GM12865 (cell line): ENCODE data around the gene ALOX15B.

Source experiments
- DNase-seq: peaks from one replicate; pipeline ENCODE4 v3.0.0; 2010; ENCODE audit warnings: low read depth
- H3K4me3 ChIP-seq: 2 replicates; pipeline ENCODE4 v1.5.1; 2011; ENCODE audit warnings: mild to moderate bottlenecking, low read depth, low read length, control low read depth
- TF ChIP-seq, protein P1 (sequence below): IDR thresholded peaks from 2 replicates; pipeline ENCODE4 v1.5.1; 2011; ENCODE audit warnings: low read length, control low read depth, low read depth, inconsistent platforms; ENCODE audit not compliant: insufficient read depth; ENCODE audit errors: missing control alignments

The ALOX15B gene, protein sequence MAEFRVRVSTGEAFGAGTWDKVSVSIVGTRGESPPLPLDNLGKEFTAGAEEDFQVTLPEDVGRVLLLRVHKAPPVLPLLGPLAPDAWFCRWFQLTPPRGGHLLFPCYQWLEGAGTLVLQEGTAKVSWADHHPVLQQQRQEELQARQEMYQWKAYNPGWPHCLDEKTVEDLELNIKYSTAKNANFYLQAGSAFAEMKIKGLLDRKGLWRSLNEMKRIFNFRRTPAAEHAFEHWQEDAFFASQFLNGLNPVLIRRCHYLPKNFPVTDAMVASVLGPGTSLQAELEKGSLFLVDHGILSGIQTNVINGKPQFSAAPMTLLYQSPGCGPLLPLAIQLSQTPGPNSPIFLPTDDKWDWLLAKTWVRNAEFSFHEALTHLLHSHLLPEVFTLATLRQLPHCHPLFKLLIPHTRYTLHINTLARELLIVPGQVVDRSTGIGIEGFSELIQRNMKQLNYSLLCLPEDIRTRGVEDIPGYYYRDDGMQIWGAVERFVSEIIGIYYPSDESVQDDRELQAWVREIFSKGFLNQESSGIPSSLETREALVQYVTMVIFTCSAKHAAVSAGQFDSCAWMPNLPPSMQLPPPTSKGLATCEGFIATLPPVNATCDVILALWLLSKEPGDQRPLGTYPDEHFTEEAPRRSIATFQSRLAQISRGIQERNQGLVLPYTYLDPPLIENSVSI

GRCh38 chr17:8038954-8039610 is at the start of gene ALOX15B:
TSS of gene ALOX15B (plus strand) at chr17:8039059. CDS start at chr17:8039156, 97 bp downstream.
- H3K4me3 ChIP-seq = no peak within 1 kb of the TSS
- TF ChIP-seq, protein P1, sequence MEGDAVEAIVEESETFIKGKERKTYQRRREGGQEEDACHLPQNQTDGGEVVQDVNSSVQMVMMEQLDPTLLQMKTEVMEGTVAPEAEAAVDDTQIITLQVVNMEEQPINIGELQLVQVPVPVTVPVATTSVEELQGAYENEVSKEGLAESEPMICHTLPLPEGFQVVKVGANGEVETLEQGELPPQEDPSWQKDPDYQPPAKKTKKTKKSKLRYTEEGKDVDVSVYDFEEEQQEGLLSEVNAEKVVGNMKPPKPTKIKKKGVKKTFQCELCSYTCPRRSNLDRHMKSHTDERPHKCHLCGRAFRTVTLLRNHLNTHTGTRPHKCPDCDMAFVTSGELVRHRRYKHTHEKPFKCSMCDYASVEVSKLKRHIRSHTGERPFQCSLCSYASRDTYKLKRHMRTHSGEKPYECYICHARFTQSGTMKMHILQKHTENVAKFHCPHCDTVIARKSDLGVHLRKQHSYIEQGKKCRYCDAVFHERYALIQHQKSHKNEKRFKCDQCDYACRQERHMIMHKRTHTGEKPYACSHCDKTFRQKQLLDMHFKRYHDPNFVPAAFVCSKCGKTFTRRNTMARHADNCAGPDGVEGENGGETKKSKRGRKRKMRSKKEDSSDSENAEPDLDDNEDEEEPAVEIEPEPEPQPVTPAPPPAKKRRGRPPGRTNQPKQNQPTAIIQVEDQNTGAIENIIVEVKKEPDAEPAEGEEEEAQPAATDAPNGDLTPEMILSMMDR = no peak
- no peak for DNase-seq

GRCh38 chr17:7989781-7990655 is 48.8 kb upstream of the ALOX15B start:
- peak; percentile 86 for DNase-seq
- H3K4me3 ChIP-seq = peak overlapping the region; percentile 60
- TF ChIP-seq, protein P1 = peak; percentile 97

GRCh38 chr17:7992516-7992915 is 46.3 kb upstream of the ALOX15B start:
- no peak overlapping the region for H3K4me3 ChIP-seq
- DNase-seq = no peak
- TF ChIP-seq, protein P1 = no peak

DNA sequence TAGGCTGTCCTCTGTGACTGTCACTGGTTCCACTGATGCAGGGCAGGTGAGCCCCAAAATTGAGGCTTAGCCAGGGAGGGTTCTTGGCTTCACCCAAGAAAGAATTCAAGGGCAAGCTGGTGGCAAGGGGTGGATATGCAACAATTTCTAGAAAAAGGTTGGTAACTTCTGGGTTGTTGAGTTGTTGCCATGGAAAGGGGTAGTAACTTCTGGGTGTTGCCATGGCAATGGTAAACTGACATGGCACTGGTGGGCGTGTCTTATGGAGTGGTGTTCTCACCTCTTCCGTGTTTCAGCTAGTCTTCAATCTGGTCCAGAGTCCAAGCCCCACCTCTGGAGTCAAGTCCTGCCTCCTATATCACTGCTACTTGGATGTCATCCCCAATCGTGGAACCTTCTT is 45.9 kb upstream of the ALOX15B start:
- TF ChIP-seq, protein P1 = no peak
- H3K4me3 ChIP-seq = no peak overlapping the region
- DNase-seq = no peak

DNA sequence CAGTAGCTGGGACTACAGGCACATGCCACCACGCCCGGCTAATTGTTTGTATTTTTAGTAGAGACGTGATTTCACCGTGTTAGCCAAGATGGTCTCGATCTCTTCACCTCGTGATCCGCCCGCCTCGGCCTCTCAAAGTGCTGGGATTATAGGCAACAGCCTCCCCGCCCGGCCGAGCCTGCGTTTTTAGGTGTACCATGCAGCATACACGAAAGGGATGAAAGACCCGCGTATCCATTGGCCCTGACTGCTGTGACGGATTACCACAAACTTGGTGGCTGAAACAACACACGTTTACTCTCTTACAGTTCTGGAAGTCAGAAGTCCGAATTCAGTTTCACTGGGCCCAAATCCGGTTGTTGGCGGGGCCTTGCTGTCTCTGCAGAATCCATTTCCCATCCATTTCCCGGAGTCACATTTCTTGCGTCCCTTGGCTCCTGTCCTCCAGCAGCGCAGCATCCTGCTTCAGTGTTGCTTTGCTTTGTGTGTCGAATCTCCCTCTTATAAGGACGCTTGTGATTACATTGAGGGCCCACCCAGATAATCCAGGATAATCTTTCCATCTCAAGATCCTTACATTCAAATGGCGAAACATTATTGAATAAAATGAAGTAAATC is 44.8 kb upstream of the ALOX15B start:
- no peak for DNase-seq
- H3K4me3 ChIP-seq = no peak overlapping the region
- TF ChIP-seq, protein P1 = no peak

GRCh38 chr17:7995724-7996123 is 43.1 kb upstream of the ALOX15B start:
- H3K4me3 ChIP-seq = no peak overlapping the region
- DNase-seq = no peak
- TF ChIP-seq, protein P1 = no peak
